Measurements from ENCODE around the gene FOXP4. TPM values are rescaled to one million over a fixed set of nuclear protein-coding genes. Genes with fewer than 3 reads are reported as not detected.
A peak's percentile ranks its signal among the peaks of the same experiment; 100 is the strongest.

Gene FOXP4
- total RNA-seq, 2 experiments from 2014 or later, result 11.1 to 11.3 TPM

DNA sequence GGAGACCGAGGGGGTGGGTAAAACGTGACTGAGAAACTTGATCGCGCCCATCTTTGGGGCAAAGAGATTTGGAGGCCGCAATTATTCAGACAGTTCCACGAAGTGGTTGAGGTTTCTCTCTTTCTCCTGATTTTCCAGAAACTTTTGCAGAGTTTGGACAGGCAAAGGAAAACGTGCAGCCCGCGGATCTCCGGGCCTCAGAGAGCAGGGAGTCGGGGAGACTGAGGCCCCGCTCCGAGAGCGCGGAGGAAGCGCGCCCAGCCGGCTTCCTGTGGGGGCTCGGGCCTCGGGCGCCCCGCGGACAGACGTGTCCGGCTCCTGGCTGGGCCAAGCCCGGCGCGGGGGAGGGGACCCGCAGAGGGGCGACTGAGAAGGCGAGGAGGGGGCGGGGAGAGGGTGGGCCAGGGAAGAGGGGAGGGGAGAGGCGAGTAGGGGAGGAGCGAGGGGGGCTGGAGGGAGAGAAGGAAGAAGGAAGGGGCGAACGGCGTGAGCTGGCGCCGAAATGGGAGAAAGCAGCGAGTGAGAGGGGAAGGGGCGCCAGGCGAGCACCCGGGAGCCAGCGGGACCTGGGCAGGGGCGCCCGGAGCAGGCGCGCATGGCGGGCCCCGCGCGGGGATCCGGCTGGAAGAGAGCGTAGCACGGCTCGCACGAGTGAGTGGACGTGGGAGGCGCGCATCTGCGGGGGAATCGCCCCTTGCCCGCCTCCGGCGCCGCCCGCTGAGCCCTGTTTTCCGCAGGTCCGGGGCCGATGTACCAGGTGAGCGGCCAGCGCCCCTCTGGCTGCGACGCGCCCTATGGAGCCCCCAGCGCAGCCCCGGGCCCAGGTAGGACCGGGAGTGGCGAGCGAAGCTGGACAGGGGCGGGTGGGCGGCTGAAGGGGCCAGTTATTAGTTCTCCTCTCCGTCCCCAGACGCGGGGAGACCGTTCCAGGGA, 92.1 kb downstream of the FOXP4 start, which contains the start of gene MDFI:
MDFI (plus strand) TSS at position 467 of the 933 bp plus-strand sequence; CDS start at position 749, 282 bp downstream.
- no peaks in the 10 kb centered on the region for H3K36me3 Mint-ChIP-seq
- no peak within 1 kb of the TSS for H3K27ac Mint-ChIP-seq
- no peak for DNase-seq
- H3K27me3 Mint-ChIP-seq, result peaks cover 59% of the 10 kb centered on the region
- no peaks in the 10 kb centered on the region for H3K9me3 Mint-ChIP-seq
- H3K4me1 Mint-ChIP-seq, result peaks cover 3% of the 10 kb centered on the region
- H3K4me3 Mint-ChIP-seq, result peak within 1 kb of the TSS; percentile 64

DNA sequence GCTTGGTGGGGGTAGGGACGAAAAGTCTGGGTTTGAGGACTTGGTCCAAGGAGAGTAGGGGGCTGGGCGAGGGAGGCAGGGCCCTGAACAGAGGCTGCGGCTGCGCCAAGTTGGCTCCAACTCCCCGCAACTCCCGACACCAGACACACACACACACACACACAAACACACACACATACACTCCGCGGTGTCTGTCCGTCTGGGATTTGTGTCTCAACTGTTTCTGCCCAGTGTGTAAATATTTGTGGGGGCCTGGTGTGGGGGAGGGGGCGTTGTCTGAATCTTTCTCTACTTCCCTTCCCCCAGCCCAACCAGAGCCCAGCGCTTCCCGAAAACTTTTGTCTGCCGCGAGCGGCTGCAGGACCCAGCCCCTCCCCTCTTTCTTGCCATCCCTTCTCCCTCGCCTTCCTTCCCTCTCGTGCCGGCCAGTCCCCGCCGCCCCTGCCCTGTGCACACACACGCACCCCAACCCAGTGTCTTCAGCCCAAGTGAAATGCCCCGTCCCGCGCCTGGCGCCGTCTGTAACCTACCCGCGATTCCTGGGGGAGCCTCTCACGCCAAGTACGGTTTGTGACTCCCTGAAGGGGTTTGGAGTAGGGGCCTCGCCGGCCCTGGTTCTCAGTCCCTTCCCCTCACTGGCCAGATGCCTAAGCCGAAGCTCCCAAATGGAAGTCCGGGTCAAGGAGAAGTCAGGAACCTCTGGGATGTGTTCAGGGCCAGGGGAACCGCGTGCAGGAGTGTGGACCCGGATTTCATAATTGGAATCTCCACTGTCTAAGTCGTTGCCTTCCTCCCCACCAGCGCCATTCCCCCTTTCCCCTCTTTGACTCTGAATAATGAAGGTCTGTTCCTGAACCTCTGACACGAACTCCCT, 93.0 kb downstream of the FOXP4 start:
- H3K4me1 Mint-ChIP-seq, result peaks cover 3% of the 10 kb centered on the region
- no peak for DNase-seq
- peak overlapping the region; percentile 38 for H3K4me3 Mint-ChIP-seq
- H3K9me3 Mint-ChIP-seq, result no peaks in the 10 kb centered on the region
- no peak overlapping the region for H3K27ac Mint-ChIP-seq
- peaks cover 59% of the 10 kb centered on the region for H3K27me3 Mint-ChIP-seq
- H3K36me3 Mint-ChIP-seq, result no peaks in the 10 kb centered on the region

DNA sequence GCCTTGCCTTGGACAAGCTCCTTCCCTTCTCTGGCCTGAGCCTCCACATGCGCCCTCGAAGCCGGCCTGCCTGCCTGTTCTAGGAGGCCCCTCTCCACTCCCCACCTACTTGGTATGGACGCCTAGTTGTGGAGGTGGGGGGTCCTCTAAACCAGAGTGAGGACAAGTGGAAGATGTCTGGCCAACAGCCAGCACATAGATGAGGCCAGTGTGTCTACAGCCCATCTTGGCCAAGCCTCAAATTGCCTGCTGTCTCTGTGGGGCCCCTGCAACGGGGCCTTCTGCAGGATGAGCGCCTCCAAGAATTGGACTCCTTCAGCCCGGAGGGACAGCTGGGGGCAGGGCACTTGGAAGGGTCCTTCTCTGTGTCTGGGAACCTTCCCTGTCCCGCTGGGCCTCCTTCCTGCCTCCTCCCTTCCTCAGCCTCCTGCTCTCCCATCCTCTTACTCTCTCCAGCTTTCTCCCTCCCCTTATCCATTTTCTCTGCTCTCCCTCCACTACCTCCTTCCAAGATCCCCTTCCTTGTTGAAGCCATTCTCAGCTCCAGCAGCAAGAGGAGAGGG, 93.7 kb downstream of the FOXP4 start:
- Mint-ChIP-seq H3K4me3 (no peak overlapping the region), H3K4me1 (peaks cover 3% of the 10 kb centered on the region)

DNA sequence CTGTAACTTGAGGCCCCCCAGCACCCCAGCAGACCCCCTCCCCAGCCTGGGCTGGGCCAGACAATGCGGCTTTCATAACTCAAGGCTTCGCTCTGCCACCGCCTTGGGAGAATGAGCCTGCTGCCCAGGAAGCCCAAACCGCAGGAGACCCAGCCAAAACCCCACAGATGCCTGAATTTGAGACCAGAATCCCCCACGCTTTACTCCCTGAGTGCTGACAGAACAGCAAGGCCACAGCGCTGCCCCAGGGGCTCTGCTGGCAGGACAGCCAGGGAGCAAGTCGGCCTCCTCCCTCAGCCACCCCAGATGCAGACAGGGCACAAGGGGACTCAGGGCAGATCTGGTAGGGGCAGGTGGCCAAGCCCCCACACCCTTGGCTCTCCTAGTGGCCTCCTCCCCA, 94.2 kb downstream of the FOXP4 start:
- Mint-ChIP-seq H3K4me3 (no peak overlapping the region), H3K4me1 (peaks cover 3% of the 10 kb centered on the region), H3K9me3 (no peaks in the 10 kb centered on the region), H3K27me3 (peaks cover 54% of the 10 kb centered on the region), H3K27ac (no peak overlapping the region), H3K36me3 (no peaks in the 10 kb centered on the region)
- DNase-seq, result no peak

More for the DNA sequence above, 93.7 kb downstream of the FOXP4 start:
- no peak overlapping the region for H3K27ac Mint-ChIP-seq
- DNase-seq, result no peak
- peaks cover 59% of the 10 kb centered on the region for H3K27me3 Mint-ChIP-seq
- no peaks in the 10 kb centered on the region for H3K36me3 Mint-ChIP-seq
- no peaks in the 10 kb centered on the region for H3K9me3 Mint-ChIP-seq

DNA sequence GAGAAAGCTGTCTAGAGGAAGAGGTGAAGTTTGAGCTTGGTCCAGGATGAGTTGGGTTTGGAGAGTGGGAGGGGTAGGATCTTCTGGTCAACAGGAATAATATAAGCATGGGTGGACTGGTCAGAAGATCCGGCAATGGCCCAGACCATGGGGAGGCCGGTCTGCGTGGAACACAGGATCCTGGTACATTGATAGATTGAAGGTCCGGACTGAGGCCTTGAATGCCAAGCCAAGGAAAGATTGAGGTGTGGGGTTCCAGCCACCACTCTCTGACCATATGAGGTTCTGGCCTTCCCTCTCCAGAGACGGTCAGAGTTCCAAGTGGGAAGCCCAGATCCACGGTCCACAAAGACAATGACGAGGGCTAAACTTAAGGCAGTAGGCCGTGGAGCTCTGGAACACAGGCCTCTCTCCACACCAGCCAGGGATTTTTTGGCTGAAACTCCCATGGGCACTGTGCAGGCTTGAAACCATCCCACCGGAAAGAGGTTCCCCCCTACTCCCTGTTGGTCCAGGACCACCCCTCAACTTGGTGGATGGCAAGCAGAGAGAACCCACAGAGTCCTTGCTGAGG, 95.3 kb downstream of the FOXP4 start:
- H3K27ac Mint-ChIP-seq, result no peak overlapping the region
- no peaks in the 10 kb centered on the region for H3K36me3 Mint-ChIP-seq
- peaks cover 46% of the 10 kb centered on the region for H3K27me3 Mint-ChIP-seq
- no peak for DNase-seq
- no peak overlapping the region for H3K4me3 Mint-ChIP-seq
- peaks cover 3% of the 10 kb centered on the region for H3K4me1 Mint-ChIP-seq
- no peaks in the 10 kb centered on the region for H3K9me3 Mint-ChIP-seq

DNA sequence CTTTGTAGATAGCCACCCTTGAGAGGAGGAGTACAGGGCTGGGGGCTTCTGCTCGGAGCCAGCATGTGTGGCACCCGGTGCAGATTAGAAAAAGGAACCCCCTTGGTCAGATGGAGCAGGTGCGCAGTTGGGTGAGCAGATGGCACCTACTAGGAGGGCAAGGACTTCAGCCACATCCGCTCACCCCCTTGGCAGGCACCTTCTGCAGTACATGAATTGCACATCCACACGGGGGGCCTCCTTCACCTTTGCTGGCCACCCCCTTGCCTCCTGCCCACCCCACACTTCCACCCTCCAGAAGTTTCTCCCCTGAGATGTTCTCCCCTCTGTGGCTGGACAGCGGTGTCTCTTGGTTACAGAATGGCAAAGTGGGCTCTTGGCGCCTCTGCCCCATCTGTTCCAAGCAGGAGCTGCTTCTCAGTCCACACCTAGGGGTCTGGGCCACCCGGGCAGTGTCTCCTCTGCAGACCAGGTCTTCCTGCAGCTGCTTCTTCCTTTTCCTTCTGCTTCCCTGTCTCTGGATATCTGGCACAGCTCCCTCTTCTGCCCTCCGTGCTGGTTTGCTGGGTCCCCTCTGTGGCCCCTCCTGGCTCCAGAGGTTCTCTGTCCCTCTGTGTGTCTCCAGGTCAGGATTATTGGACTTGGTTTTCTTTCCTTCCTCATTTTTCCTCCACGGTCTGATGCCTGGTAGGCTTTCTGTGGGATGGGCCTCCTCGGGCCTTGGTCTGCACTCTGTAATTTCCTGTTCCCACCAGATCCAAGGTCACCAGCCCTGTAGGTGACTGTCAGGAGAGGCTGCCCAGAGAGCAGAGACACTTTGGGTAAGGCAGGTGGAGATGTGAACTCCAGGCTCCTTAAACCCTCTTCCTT, 96.1 kb downstream of the FOXP4 start:
- Mint-ChIP-seq H3K9me3 (no peaks in the 10 kb centered on the region), H3K4me3 (no peak overlapping the region), H3K36me3 (no peaks in the 10 kb centered on the region), H3K27me3 (peaks cover 42% of the 10 kb centered on the region), H3K27ac (no peak overlapping the region), H3K4me1 (peaks cover 3% of the 10 kb centered on the region)
- DNase-seq, result no peak

DNA sequence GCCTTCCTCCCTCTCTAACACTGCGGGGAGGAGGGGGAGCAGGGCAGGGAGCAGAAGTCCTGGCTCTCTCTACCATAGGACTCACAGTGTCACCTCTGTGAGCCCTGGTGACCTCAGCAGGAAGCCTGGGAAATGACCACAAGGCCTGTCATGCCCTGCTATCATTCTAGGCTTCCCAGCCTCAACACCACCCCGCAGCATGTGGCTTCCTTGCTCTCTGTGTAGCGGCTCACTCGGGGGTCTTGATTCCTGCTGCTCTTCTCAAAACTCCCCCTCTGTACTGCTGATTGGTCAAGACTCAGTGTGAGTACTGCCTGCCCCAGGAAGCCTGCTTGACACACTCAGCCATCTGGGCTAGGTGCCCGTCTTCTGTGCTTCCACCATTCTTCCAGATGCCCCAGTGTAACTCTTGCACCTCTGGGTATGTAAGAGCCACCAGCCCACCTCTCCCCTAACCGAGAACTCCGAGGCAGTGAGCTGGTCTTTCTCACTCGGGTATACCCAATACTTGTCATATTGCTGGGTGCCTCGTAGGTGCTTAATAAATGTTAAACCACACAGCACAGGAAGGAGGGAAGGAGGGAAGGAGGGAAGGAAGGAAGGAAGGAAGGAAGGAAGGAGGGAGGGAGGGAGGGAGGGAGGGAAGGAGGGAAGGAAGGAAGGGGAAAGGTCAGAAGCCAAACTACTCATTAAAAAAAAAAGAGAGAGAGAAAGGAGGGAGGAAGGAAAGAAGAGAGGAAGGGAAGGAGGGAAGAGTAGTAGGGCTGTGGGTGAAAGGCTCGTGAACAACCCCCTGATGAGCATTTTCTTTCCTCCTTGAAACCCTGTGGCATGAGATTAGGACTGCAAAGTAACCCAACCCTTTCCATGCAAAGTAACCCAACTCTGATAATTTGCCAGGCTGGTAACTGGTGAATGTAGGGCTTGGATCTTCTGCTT, 97.0 kb downstream of the FOXP4 start:
- Mint-ChIP-seq H3K36me3 (no peaks in the 10 kb centered on the region), H3K27ac (no peak overlapping the region), H3K4me3 (no peak overlapping the region), H3K27me3 (peaks cover 34% of the 10 kb centered on the region), H3K4me1 (peaks cover 3% of the 10 kb centered on the region), H3K9me3 (no peaks in the 10 kb centered on the region)
- no peak for DNase-seq

DNA sequence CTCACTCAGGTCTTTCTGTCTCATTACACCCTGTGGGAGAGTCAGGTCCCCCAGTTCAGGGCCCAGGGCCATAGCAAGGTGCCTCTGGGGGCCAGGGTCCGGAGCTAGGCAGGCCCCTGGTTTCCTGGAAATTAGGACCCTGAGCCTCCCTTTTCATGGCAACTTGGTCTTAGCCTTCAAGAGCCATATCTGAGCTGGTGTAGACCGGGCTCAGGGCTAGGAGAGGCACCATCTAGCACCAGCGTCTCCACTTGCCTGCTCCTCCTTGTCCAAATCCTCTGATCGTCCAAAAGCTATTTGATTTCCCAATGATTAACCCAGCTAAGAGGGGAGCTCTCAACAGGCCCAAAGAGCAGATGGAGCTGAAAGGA, 97.7 kb downstream of the FOXP4 start:
- Mint-ChIP-seq H3K27ac (no peak overlapping the region), H3K4me3 (no peak overlapping the region), H3K9me3 (no peaks in the 10 kb centered on the region), H3K36me3 (no peaks in the 10 kb centered on the region), H3K27me3 (peaks cover 28% of the 10 kb centered on the region), H3K4me1 (peaks cover 3% of the 10 kb centered on the region)
- DNase-seq, result no peak

DNA sequence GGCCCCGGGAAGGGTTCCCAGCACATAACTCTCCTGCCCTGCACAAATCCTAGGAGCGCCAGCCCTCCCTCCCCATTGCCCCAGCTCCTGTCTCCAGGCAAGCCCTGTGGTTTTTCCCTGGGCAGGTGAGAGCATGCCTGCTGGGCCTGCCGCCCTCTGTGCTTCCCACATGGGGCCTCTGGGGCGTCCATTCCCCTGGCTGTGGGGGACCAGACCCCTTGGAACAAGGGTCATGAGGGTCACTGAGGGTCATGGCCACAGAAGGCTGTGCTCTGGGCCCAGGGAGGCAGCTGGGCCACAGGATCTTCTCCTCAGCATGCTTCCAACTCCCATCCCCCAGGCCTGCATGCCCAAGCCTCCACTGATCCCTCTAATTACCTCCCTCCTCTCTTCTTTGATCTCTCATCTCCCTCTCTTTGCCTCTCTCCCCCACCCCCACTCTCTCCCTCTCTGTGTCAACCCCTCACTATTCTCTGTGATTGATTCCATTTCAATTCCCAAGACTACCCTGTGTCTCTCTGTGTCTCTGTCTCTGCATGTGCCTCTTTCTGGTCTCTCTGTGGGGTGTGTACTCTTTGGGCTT, 98.2 kb downstream of the FOXP4 start:
- Mint-ChIP-seq H3K9me3 (no peaks in the 10 kb centered on the region), H3K27me3 (peaks cover 23% of the 10 kb centered on the region), H3K36me3 (no peaks in the 10 kb centered on the region), H3K4me1 (peaks cover under 1% of the 10 kb centered on the region), H3K4me3 (no peak overlapping the region), H3K27ac (no peak overlapping the region)
- DNase-seq, result no peak

DNA sequence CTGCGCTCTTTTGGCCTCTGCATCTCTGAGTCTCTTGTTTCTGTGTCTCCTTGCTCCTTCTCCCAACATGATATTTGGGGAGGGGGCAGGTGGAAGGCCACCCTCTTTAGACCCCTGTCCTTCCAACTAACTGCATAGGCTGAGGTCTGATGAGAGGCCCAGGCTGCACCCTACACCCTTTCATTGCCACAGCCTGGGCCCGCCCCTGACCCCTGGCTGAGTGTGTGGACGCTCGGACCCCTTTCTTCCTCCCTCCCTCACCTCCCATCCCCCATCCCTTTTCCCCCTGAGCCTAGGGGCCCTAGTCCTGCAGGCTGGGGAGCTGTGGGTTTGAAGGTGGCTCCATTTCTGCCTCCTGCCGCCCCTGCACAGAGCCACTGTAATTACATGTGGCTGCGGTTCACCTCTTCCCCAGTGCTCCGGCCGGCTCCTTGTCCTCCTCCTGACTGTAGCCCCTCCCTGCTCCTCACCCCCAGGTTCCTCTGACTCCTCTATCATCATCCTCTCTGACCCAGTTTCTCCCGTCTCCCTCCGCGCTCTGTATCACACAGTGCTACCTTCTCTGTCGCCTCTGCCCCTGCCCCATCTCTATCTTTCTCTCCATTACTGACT, 98.9 kb downstream of the FOXP4 start:
- peaks cover 16% of the 10 kb centered on the region for H3K27me3 Mint-ChIP-seq

DNA sequence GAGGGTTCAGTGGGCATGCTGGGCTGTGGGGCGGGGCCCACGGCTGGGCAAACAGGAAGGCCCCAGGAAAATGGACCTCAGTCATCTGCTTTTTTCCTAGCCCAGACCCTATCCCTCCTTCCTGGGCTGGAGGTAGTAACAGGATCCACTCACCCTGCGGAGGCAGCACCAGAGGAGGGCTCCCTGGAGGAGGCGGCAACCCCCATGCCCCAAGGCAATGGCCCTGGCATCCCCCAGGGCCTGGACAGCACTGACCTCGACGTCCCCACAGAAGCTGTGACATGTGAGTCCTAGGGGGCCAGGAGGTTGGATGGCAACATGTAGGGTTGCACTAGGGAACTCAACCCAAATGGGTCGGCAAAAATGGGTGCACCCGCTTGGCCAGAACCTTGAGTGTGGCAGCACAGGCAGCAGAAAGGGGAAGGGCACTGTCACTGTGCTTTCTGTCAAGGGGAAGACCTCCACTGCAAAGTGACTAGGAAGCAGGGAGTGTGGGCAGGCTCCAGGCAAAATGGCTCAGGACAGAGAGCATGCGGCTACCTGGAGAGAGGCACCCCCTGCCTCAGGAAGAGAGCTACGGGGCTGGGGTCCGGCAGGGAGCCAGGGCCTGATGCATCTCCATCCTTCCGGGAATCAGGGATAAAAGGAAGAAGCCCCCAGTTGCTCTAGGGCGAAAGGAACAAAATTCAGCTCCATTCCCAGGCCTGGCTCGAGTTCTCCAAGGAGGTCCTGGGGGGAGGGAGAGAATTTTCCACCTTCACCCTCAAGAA, 100.0 kb downstream of the FOXP4 start:
- H3K4me1 Mint-ChIP-seq, result no peaks in the 10 kb centered on the region
- H3K27ac Mint-ChIP-seq, result no peak overlapping the region
- no peaks in the 10 kb centered on the region for H3K36me3 Mint-ChIP-seq
- no peak overlapping the region for H3K4me3 Mint-ChIP-seq
- no peaks in the 10 kb centered on the region for H3K9me3 Mint-ChIP-seq
- peaks cover 8% of the 10 kb centered on the region for H3K27me3 Mint-ChIP-seq
- DNase-seq, result no peak

More for the DNA sequence above, 98.9 kb downstream of the FOXP4 start:
- H3K4me3 Mint-ChIP-seq, result no peak overlapping the region
- H3K9me3 Mint-ChIP-seq, result no peaks in the 10 kb centered on the region
- H3K27ac Mint-ChIP-seq, result no peak overlapping the region
- no peak for DNase-seq
- no peaks in the 10 kb centered on the region for H3K36me3 Mint-ChIP-seq
- H3K4me1 Mint-ChIP-seq, result no peaks in the 10 kb centered on the region

DNA sequence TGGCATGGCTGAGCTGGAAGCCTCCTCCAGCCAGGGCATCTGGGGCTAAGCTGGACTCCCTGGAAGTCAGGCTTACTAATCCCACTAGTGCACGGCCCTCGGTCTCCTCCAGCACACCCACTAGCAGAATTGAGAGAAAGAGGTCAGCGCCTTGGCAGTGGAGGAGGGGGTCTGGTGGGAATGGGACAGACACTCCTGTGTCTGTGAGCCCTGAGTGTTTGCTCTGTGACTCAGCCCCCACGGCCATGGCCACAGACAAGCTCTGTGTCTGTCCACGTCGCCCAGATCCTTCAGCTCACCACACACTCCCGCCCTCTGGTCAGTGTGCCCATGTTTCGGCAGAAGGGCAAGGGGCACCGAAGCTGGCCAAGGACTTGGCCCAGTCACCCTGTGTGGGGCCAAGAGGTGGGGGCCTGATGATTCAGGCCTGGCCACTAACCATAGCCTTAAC, 100.9 kb downstream of the FOXP4 start:
- no peak for DNase-seq
- H3K4me3 Mint-ChIP-seq, result no peak overlapping the region
- no peaks in the 10 kb centered on the region for H3K4me1 Mint-ChIP-seq
- H3K9me3 Mint-ChIP-seq, result no peaks in the 10 kb centered on the region
- no peak overlapping the region for H3K27ac Mint-ChIP-seq
- peaks cover 6% of the 10 kb centered on the region for H3K27me3 Mint-ChIP-seq
- H3K36me3 Mint-ChIP-seq, result no peaks in the 10 kb centered on the region

Data from activated naive CD8-positive, alpha-beta T cell treated with anti-CD3 and anti-CD28 coated beads for 36 hours (primary cell).